IMR-90 (cell line): Measurements from ENCODE around the gene STX7. TPM values are rescaled to one million over a fixed set of nuclear protein-coding genes. Genes with fewer than 3 reads are reported as not detected.

Experiments
- ATAC-seq: fragments of 200-7000 bp; cut with Tn5 transposase; 2 replicates; pipeline ENCODE4 v1.9.1; 2020; ENCODE audit warnings: low read depth, mild to moderate bottlenecking, moderate library complexity
- BruUV-seq: library from RNA; stranded (reverse); fragments of 400-500 nt; replicated peaks from 2 replicates; lab custom pipeline; 2021; lab: Mats Ljungman, UMichigan
- CTCF ChIA-PET: fragments of 300-600 bp; formaldehyde crosslinking; extraction: SDS; loops from one replicate; lab custom pipeline; 2021; ENCODE audit warnings: antibody characterized with exemption; lab: Yijun Ruan, JAX
- POLR2A ChIA-PET: fragments of 300-600 bp; sonication (Branson Sonifier 250); formaldehyde crosslinking; loops from one replicate; lab custom pipeline; 2022; ENCODE audit warnings: antibody characterized with exemption; ENCODE audit not compliant: unreplicated experiment; lab: Charles Lee
- DNase-seq: peaks from one replicate; pipeline ENCODE4 v3.0.0; 2013
- H2AFZ ChIP-seq: replicated peaks from 2 replicates; pipeline ENCODE3; 2013; ENCODE audit warnings: low read length, mild to moderate bottlenecking; ENCODE audit not compliant: poor library complexity
- H2AK5ac ChIP-seq: 2 replicates; pipeline ENCODE4 v1.6.1; 2013; ENCODE audit warnings: low read depth, low read length, inconsistent platforms
- H2AK9ac ChIP-seq: replicated peaks from 2 replicates; pipeline ENCODE3; 2013; ENCODE audit warnings: mild to moderate bottlenecking, low read depth, low read length, moderate library complexity; ENCODE audit not compliant: poor library complexity
- H2BK120ac ChIP-seq: 2 replicates; pipeline ENCODE4 v1.6.1; 2013; ENCODE audit warnings: low read depth, low read length, inconsistent platforms
- H2BK15ac ChIP-seq: 3 replicates; pipeline ENCODE4 v1.6.1; 2013; ENCODE audit warnings: low read depth, low read length, inconsistent platforms
- H2BK20ac ChIP-seq: 2 replicates; pipeline ENCODE4 v1.6.1; 2013; ENCODE audit warnings: low read depth, mild to moderate bottlenecking, inconsistent platforms, low read length, moderate library complexity
- H2BK5ac ChIP-seq: 2 replicates; pipeline ENCODE4 v1.6.1; 2013; ENCODE audit warnings: mild to moderate bottlenecking, low read depth, low read length, inconsistent platforms; ENCODE audit not compliant: poor library complexity, severe bottlenecking
- H3K14ac ChIP-seq: replicated peaks from 2 replicates; pipeline ENCODE4 v1.6.1; 2013; ENCODE audit warnings: low read depth, low read length, inconsistent platforms
- H3K18ac ChIP-seq: 2 replicates; pipeline ENCODE4 v1.6.1; 2013; ENCODE audit warnings: low read depth, low read length, control low read depth
- H3K23ac ChIP-seq: 2 replicates; pipeline ENCODE4 v1.6.1; 2013; ENCODE audit warnings: low read depth, low read length, inconsistent platforms
- H3K27ac ChIP-seq: 2 replicates; pipeline ENCODE4 v1.5.1; 2013; ENCODE audit warnings: mild to moderate bottlenecking, control low read depth, low read length; ENCODE audit not compliant: insufficient read depth
- H3K27me3 ChIP-seq: 2 replicates; pipeline ENCODE4 v1.6.1; 2013; ENCODE audit warnings: low read length; ENCODE audit not compliant: control insufficient read depth, insufficient read depth
- H3K36me3 ChIP-seq: 2 replicates; pipeline ENCODE4 v1.6.1; 2013; ENCODE audit warnings: low read length, mixed read lengths; ENCODE audit not compliant: control insufficient read depth, insufficient read depth
- H3K4ac ChIP-seq: 2 replicates; pipeline ENCODE4 v1.6.1; 2013; ENCODE audit warnings: low read depth, low read length, inconsistent platforms
- H3K4me1 ChIP-seq: 2 replicates; pipeline ENCODE4 v1.6.1; 2013; ENCODE audit warnings: low read length, mixed read lengths; ENCODE audit not compliant: control insufficient read depth, insufficient read depth
- H3K4me2 ChIP-seq: 2 replicates; pipeline ENCODE4 v1.6.1; 2013; ENCODE audit warnings: low read depth, mild to moderate bottlenecking, control low read depth, low read length, moderate library complexity
- H3K4me3 ChIP-seq: 2 replicates; pipeline ENCODE4 v1.5.1; 2013; ENCODE audit warnings: low read depth, mild to moderate bottlenecking, control low read depth, low read length, moderate library complexity; ENCODE audit not compliant: insufficient read depth
- H3K56ac ChIP-seq: 2 replicates; pipeline ENCODE4 v1.6.1; 2013; ENCODE audit warnings: low read length, inconsistent platforms; ENCODE audit not compliant: insufficient read depth; ENCODE audit errors: extremely low read depth
- H3K79me1 ChIP-seq, 2 experiments: 2 replicates each; pipeline ENCODE4 v1.6.1; 2013; ENCODE audit warnings: low read length in 2 of 2, inconsistent platforms in 1 of 2, low read depth in 1 of 2
- H3K9ac ChIP-seq: 2 replicates; pipeline ENCODE4 v1.6.1; 2013; ENCODE audit warnings: low read depth, low read length, control low read depth
- H3K9me1 ChIP-seq: 2 replicates; pipeline ENCODE4 v1.6.1; 2013; ENCODE audit warnings: low read length, inconsistent platforms; ENCODE audit not compliant: insufficient read depth
- H3K9me3 ChIP-seq: 2 replicates; pipeline ENCODE4 v1.6.1; 2013; ENCODE audit warnings: low read length; ENCODE audit not compliant: control insufficient read depth, insufficient read depth
- H4K20me1 ChIP-seq: 2 replicates; pipeline ENCODE4 v1.6.1; 2013; ENCODE audit warnings: low read length, inconsistent platforms; ENCODE audit not compliant: insufficient read depth
- H4K5ac ChIP-seq: 2 replicates; pipeline ENCODE4 v1.6.1; 2013; ENCODE audit warnings: mild to moderate bottlenecking, low read depth, low read length, control low read depth
- H4K8ac ChIP-seq, 2 experiments: 2 replicates each; pipeline ENCODE4 v1.6.1; 2013; ENCODE audit warnings: low read depth in 2 of 2, low read length in 2 of 2, control low read depth in 1 of 2, inconsistent platforms in 1 of 2
- H4K91ac ChIP-seq: 2 replicates; pipeline ENCODE4 v1.6.1; 2013; ENCODE audit warnings: low read depth, low read length, inconsistent platforms; ENCODE audit not compliant: insufficient read depth
- ELK1 ChIP-seq: fragments of 150-350 bp; IDR thresholded peaks from 2 replicates; pipeline ENCODE4 v1.6.1; 2016; ENCODE audit warnings: low read depth, mild to moderate bottlenecking, low read length, moderate library complexity, borderline replicate concordance
- RAD21 ChIP-seq: IDR thresholded peaks from 2 replicates; pipeline ENCODE4 v1.6.1; 2012; ENCODE audit warnings: low read length, improper control_type of control experiment
- RCOR1 ChIP-seq: IDR thresholded peaks from 2 replicates; pipeline ENCODE4 v1.6.1; 2012; ENCODE audit warnings: mild to moderate bottlenecking, low read length, improper control_type of control experiment; ENCODE audit not compliant: insufficient replicate concordance
- WGBS, 2 experiments: methylation state at CpG; one replicate each; pipeline versions ENCODE4 v1.1.5 to v1.1.7; 2013; ENCODE audit warnings: missing lambda C conversion rate in 2 of 2; ENCODE audit not compliant: insufficient read length in 1 of 2; ENCODE audit errors: extremely low coverage in 2 of 2; 5-methylcytosine and 5-hydroxymethylcytosine counted together
- dilution Hi-C: fragments of 300-500 bp; cut with HindIII; formaldehyde crosslinking; loops from one replicate; pipeline ENCODE4 v1.14.3; 2018; ENCODE audit warnings: low sequenced_read_pairs; ENCODE audit not compliant: unreplicated experiment
- in situ Hi-C: fragments of 300-500 bp; cut with MboI; formaldehyde crosslinking; loops from 3 replicates; pipeline ENCODE4 v1.14.3; 2019; ENCODE audit warnings: low sequenced_read_pairs, inconsistent platforms, mixed read lengths
- intact Hi-C: fragments of 100-400 bp; cut with micrococcal nuclease; formaldehyde crosslinking; loops from 2 replicates; pipeline ENCODE4 v1.10.0; 2022
- polyA plus RNA-seq, 3 experiments: library from polyadenylated mRNA; depleted of rRNA; stranded (reverse); fragments of >200 nt; gene quantifications; 2 replicates each; pipeline ENCODE4 v1.2.3, GENCODE V29; 2012; ENCODE audit warnings: low replicate concordance in 1 of 3
- total RNA-seq: library from RNA; depleted of rRNA; stranded (reverse); fragments of >200 nt; gene quantifications from 2 replicates; pipeline ENCODE4 v1.2.3, GENCODE V29; 2012

STX7 gene
- total and polyA plus RNA-seq, 2 of the 4 experiments (the other 2 are of a cell fraction), result 16.5 to 35.1 TPM

GRCh38 chr6:132456700-132457143 lies 56.2 kb downstream of the STX7 start:
- no peak for DNase-seq
- Histone ChIP-seq H2AK5ac (no peak overlapping the region), H2AK9ac (no peak overlapping the region), H3K27me3 (no peaks in the 10 kb centered on the region), H3K4me3 (no peak overlapping the region), H3K79me1 (no peaks in the 10 kb centered on the region), H4K8ac (no peak overlapping the region), H4K5ac (no peak overlapping the region), H4K20me1 (no peaks in the 10 kb centered on the region), H2BK120ac (no peak overlapping the region), H2BK20ac (no peak overlapping the region), H3K18ac (no peak overlapping the region), H3K56ac (no peak overlapping the region), H3K4me1 (no peaks in the 10 kb centered on the region), H3K4me2 (no peak overlapping the region), H3K9me3 (no peaks in the 10 kb centered on the region), H3K4ac (no peak overlapping the region), H3K23ac (no peak overlapping the region), H2BK5ac (no peak overlapping the region), H3K14ac (no peak overlapping the region), H3K9me1 (no peaks in the 10 kb centered on the region; the same call in 1 of the 2 replicates), H2BK15ac (no peak overlapping the region), H3K27ac (no peak overlapping the region), H3K9ac (no peak overlapping the region), H4K91ac (no peak overlapping the region), H3K36me3 (peaks cover 8% of the 10 kb centered on the region), H2AFZ (no peak overlapping the region)
- intact Hi-C loops, result no loop called here
- dilution Hi-C loops, result no loop called here
- ChIA-PET POLR2A (no interaction called here), CTCF (no interaction called here)
- no peak for TF ChIP-seq ELK1
- TF ChIP-seq RCOR1, result no peak
- no peak for TF ChIP-seq RAD21
- in situ Hi-C loops, result no loop called here
- no peak for ATAC-seq
- WGBS, 2 experiments, result 80% methylated on average over 1 of the region's 4 CpGs; no CpG with 5 or more reads in 1 of the 2 experiments
- no TSS peak for BruUV-seq
